OCI-LY1 (cell line): ENCODE measurements around the gene ZG16B.

Experiments used
- H2AFZ ChIP-seq: fragments of 200-600 bp; sonication (generic), shearing (Covaris generic); 2 replicates; pipeline ENCODE4 v1.6.0; 2014; ENCODE audit warnings: antibody characterized with exemption, mild to moderate bottlenecking, low read length
- H3F3A ChIP-seq: fragments of 200-600 bp; sonication (generic), shearing (Covaris generic); 2 replicates; pipeline ENCODE4 v1.6.0; 2014; ENCODE audit warnings: mild to moderate bottlenecking, antibody characterized with exemption, low read length, moderate library complexity; ENCODE audit not compliant: insufficient read depth
- H3K27ac ChIP-seq: fragments of 200-600 bp; sonication (generic); 2 replicates; pipeline ENCODE4 v1.5.1; 2014; ENCODE audit warnings: low read length, mixed run types, mild to moderate bottlenecking, low read depth; ENCODE audit not compliant: poor library complexity, severe bottlenecking
- H3K27me3 ChIP-seq: fragments of 200-600 bp; sonication (generic); 2 replicates; pipeline ENCODE4 v1.6.0; 2014; ENCODE audit warnings: antibody characterized with exemption, mild to moderate bottlenecking, low read length, moderate library complexity; ENCODE audit not compliant: insufficient read depth
- H3K36me3 ChIP-seq: fragments of 200-600 bp; sonication (generic); 2 replicates; pipeline ENCODE4 v1.6.1; 2014; ENCODE audit warnings: mild to moderate bottlenecking, antibody characterized with exemption, low read length, moderate library complexity, mixed read lengths; ENCODE audit not compliant: insufficient read depth
- H3K4me1 ChIP-seq: fragments of 200-600 bp; sonication (generic); 2 replicates; pipeline ENCODE4 v1.5.1; 2014; ENCODE audit warnings: mild to moderate bottlenecking, low read length, moderate library complexity; ENCODE audit not compliant: insufficient read depth, severe bottlenecking
- H3K4me2 ChIP-seq: fragments of 200-600 bp; sonication (generic), shearing (Covaris generic); 2 replicates; pipeline ENCODE4 v1.6.1; 2014; ENCODE audit warnings: low read length
- H3K4me3 ChIP-seq: fragments of 200-600 bp; sonication (generic); 2 replicates; pipeline ENCODE4 v1.5.1; 2014; ENCODE audit warnings: low read length, low read depth, mild to moderate bottlenecking, mixed read lengths; ENCODE audit not compliant: poor library complexity, severe bottlenecking
- H3K79me2 ChIP-seq: fragments of 200-600 bp; shearing (Covaris generic); 2 replicates; pipeline ENCODE4 v1.6.1; 2016; ENCODE audit warnings: mixed run types, low read length, mixed read lengths; ENCODE audit not compliant: insufficient read depth
- H3K9ac ChIP-seq: fragments of 200-600 bp; sonication (generic), shearing (Covaris generic); 2 replicates; pipeline ENCODE4 v1.6.1; 2014; ENCODE audit warnings: mild to moderate bottlenecking, low read length, mixed read lengths
- H3K9me2 ChIP-seq: fragments of 200-600 bp; sonication (generic), shearing (Covaris generic); 2 replicates; pipeline ENCODE4 v1.6.1; 2014; ENCODE audit warnings: low read depth, mild to moderate bottlenecking, low read length, mixed read lengths
- H3K9me3 ChIP-seq: fragments of 200-600 bp; shearing (Covaris generic); 2 replicates; pipeline ENCODE4 v1.6.1; 2014; ENCODE audit warnings: low read length, mixed read lengths
- H4K20me1 ChIP-seq: fragments of 200-600 bp; sonication (generic), shearing (Covaris generic); 2 replicates; pipeline ENCODE4 v1.6.0; 2016; ENCODE audit warnings: mild to moderate bottlenecking, low read length; ENCODE audit not compliant: insufficient read depth
- EZH2 ChIP-seq: fragments of 200-600 bp; sonication (generic), shearing (Covaris generic); IDR thresholded peaks from 2 replicates; pipeline ENCODE4 v1.8.0; 2017; ENCODE audit warnings: borderline replicate concordance, mixed run types, mild to moderate bottlenecking, antibody characterized with exemption, low read length, moderate library complexity, mixed read lengths
- TF ChIP-seq, protein P1 (sequence below): fragments of 200-600 bp; sonication (generic), shearing (Covaris generic); IDR thresholded peaks from 2 replicates; pipeline ENCODE4 v1.5.1; 2017; ENCODE audit warnings: mild to moderate bottlenecking, antibody characterized with exemption, low read length, moderate library complexity, mixed read lengths

The ZG16B gene

DNA sequence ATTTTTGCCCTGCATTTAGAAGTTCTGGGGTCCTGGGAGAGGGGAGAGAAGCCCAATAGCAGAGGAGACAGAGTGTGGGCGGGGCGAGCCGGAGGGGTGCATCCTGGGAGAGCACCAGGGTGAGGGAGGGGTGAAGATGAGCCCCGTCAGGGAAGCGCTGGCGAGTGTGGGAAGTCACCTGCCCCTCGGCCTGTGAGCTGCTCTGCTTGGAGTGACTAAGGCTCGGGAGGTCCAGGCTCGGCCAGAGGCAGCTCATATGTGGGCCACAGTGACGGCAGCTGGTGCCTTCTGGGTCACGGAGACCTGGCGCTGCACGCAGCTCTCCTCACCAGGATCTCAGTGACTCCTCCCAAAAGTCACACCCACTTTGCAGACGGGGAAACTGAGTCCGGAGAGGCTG is 1.1 kb downstream of the ZG16B start:
- Histone ChIP-seq H3K4me1 (no peaks in the 10 kb centered on the region), H3K27me3 (peaks cover 10% of the 10 kb centered on the region; the same call in 1 of the 2 replicates), H3K4me2 (no peak overlapping the region), H4K20me1 (no peaks in the 10 kb centered on the region), H3K4me3 (no peak overlapping the region), H3K9me3 (no peaks in the 10 kb centered on the region), H3K9ac (no peak overlapping the region), H3K27ac (no peak overlapping the region), H3F3A (no peaks in the 10 kb centered on the region), H3K9me2 (no peaks in the 10 kb centered on the region), H3K36me3 (no peaks in the 10 kb centered on the region), H3K79me2 (no peaks in the 10 kb centered on the region), H2AFZ (no peak overlapping the region)
- no peak for TF ChIP-seq EZH2

DNA sequence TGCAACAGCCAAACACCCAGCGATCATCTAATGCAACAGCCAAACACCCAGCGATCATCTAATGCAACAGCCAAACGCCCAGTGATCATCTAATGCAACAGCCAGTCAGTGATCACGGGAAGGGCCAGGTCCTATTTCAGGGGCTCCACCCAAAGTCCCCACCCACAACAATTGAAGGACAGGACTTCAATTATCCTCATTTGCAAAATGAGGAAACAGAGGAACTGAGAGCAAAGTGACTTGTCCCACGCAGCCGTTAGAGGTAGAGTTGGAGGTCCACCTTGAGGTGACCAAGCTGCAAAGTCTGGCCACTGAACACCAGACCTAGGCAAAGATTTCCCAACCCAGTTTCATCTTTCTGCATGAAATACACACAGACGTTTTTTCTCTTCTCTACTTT is 3.7 kb downstream of the ZG16B start:
- no peak overlapping the region for H3K4me2 ChIP-seq
- H3K9me2 ChIP-seq: no peaks in the 10 kb centered on the region
- TF ChIP-seq, protein P1, sequence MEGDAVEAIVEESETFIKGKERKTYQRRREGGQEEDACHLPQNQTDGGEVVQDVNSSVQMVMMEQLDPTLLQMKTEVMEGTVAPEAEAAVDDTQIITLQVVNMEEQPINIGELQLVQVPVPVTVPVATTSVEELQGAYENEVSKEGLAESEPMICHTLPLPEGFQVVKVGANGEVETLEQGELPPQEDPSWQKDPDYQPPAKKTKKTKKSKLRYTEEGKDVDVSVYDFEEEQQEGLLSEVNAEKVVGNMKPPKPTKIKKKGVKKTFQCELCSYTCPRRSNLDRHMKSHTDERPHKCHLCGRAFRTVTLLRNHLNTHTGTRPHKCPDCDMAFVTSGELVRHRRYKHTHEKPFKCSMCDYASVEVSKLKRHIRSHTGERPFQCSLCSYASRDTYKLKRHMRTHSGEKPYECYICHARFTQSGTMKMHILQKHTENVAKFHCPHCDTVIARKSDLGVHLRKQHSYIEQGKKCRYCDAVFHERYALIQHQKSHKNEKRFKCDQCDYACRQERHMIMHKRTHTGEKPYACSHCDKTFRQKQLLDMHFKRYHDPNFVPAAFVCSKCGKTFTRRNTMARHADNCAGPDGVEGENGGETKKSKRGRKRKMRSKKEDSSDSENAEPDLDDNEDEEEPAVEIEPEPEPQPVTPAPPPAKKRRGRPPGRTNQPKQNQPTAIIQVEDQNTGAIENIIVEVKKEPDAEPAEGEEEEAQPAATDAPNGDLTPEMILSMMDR: no peak
- TF ChIP-seq EZH2: no peak

DNA sequence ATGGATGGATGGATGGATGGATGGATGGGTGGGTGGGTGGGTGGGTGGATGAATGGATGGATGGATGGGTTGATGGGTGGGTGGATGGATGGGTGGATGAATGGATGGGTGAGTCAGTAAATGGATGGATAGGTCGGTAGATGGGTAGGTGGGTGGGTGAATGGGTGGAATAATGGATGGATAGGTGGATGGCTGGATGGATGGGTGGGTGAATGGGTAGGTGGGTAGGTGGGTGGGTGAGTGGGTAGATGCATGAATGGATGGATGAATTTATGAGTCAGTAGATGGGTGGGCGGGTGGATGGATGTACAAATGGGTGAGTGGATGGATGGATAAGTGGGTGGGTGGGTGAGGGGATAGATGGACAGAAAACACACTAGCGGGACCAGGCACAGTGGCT is 4.9 kb downstream of the ZG16B start:
- no peaks in the 10 kb centered on the region for H3K4me1 ChIP-seq
- TF ChIP-seq, protein P1: no peak
- TF ChIP-seq EZH2: no peak
- H3K9ac ChIP-seq: no peak overlapping the region
- no peak overlapping the region for H2AFZ ChIP-seq
- H3K27me3 ChIP-seq: peaks cover 15% of the 10 kb centered on the region; the same call in 1 of the 2 replicates
- no peaks in the 10 kb centered on the region for H4K20me1 ChIP-seq
- H3K9me3 ChIP-seq: no peaks in the 10 kb centered on the region
- H3K27ac ChIP-seq: no peak overlapping the region
- no peaks in the 10 kb centered on the region for H3K36me3 ChIP-seq
- H3K9me2 ChIP-seq: no peaks in the 10 kb centered on the region
- H3F3A ChIP-seq: no peaks in the 10 kb centered on the region
- no peak overlapping the region for H3K4me2 ChIP-seq
- H3K79me2 ChIP-seq: no peaks in the 10 kb centered on the region
- H3K4me3 ChIP-seq: no peak overlapping the region

More for the DNA sequence above, 3.7 kb downstream of the ZG16B start:
- Histone ChIP-seq H3K9me3 (no peaks in the 10 kb centered on the region), H4K20me1 (no peaks in the 10 kb centered on the region), H3K27me3 (peaks cover 15% of the 10 kb centered on the region; the same call in 1 of the 2 replicates), H3F3A (no peaks in the 10 kb centered on the region), H3K36me3 (no peaks in the 10 kb centered on the region), H3K9ac (no peak overlapping the region), H3K27ac (no peak overlapping the region), H3K4me1 (no peaks in the 10 kb centered on the region), H2AFZ (no peak overlapping the region), H3K4me3 (no peak overlapping the region), H3K79me2 (no peaks in the 10 kb centered on the region)
